GM18505 (cell line): ENCODE data around the gene NDUFA1.
A peak's percentile ranks its signal among the peaks of the same experiment; 100 is the strongest.
"Not testable (repeated sequence)": the region's sequence is repeated elsewhere in the genome, so short reads cannot be mapped to it uniquely, and the experiment has no call there.

ENCODE experiments used
- ATAC-seq: cut with Tn5 transposase; IDR thresholded peaks from one replicate; pipeline ENCODE4 v1.9.1; 2021; ENCODE audit not compliant: unreplicated experiment
- POLR2A ChIP-seq: IDR thresholded peaks from 4 replicates; pipeline ENCODE4 v1.6.1; 2011; ENCODE audit warnings: borderline replicate concordance; ENCODE audit not compliant: insufficient read depth, insufficient read length; ENCODE audit errors: extremely low read depth

NDUFA1 gene

GRCh38 chrX:119885554-119886428, 14.2 kb downstream of the NDUFA1 start:
- ATAC-seq: no peak
- TF ChIP-seq POLR2A: no peak

GRCh38 chrX:119887721-119888425, 16.2 kb downstream of the NDUFA1 start:
- peak; percentile 93 for ATAC-seq
- TF ChIP-seq POLR2A: no peak

- not testable (repeated sequence) for ATAC-seq
Observed at GRCh38 chrX:119890626-119891025, 19.0 kb downstream of the NDUFA1 start.

GRCh38 chrX:119891961-119892692, 20.5 kb downstream of the NDUFA1 start:
- ATAC-seq: not testable (repeated sequence)

- TF ChIP-seq POLR2A: no peak
- ATAC-seq: no peak
Observed at GRCh38 chrX:119895843-119896326, 24.3 kb downstream of the NDUFA1 start, which contains the start of gene AKAP14. Gene AKAP14, plus strand, starts transcription at chrX:119895893. Its CDS starts 7,331 bp downstream, at chrX:119903224.

- TF ChIP-seq POLR2A: no peak
- ATAC-seq: no peak
Observed at GRCh38 chrX:119899125-119899524, 27.5 kb downstream of the NDUFA1 start.

GRCh38 chrX:119900976-119901375, 29.3 kb downstream of the NDUFA1 start:
- no peak for ATAC-seq
- no peak for TF ChIP-seq POLR2A

- no peak for TF ChIP-seq POLR2A
- no peak for ATAC-seq
Observed at GRCh38 chrX:119916310-119916709, 44.7 kb downstream of the NDUFA1 start.

- no peak for TF ChIP-seq POLR2A
- no peak for ATAC-seq
Observed at GRCh38 chrX:119917877-119918276, 46.2 kb downstream of the NDUFA1 start.

GRCh38 chrX:119919835-119920585, 48.4 kb downstream of the NDUFA1 start:
- no peak for ATAC-seq
- TF ChIP-seq POLR2A: no peak

GRCh38 chrX:119922391-119922790, 50.8 kb downstream of the NDUFA1 start:
- not testable (repeated sequence) for ATAC-seq
